GM18858 (cell line): Measurements from ENCODE around the gene TTC9.
"Not testable (repeated sequence)": the region's sequence is repeated elsewhere in the genome, so short reads cannot be mapped to it uniquely, and the experiment has no call there.

Experiments used
- ATAC-seq: cut with Tn5 transposase; IDR thresholded peaks from one replicate; pipeline ENCODE4 v1.9.1; 2021; ENCODE audit not compliant: unreplicated experiment

TTC9 gene

DNA sequence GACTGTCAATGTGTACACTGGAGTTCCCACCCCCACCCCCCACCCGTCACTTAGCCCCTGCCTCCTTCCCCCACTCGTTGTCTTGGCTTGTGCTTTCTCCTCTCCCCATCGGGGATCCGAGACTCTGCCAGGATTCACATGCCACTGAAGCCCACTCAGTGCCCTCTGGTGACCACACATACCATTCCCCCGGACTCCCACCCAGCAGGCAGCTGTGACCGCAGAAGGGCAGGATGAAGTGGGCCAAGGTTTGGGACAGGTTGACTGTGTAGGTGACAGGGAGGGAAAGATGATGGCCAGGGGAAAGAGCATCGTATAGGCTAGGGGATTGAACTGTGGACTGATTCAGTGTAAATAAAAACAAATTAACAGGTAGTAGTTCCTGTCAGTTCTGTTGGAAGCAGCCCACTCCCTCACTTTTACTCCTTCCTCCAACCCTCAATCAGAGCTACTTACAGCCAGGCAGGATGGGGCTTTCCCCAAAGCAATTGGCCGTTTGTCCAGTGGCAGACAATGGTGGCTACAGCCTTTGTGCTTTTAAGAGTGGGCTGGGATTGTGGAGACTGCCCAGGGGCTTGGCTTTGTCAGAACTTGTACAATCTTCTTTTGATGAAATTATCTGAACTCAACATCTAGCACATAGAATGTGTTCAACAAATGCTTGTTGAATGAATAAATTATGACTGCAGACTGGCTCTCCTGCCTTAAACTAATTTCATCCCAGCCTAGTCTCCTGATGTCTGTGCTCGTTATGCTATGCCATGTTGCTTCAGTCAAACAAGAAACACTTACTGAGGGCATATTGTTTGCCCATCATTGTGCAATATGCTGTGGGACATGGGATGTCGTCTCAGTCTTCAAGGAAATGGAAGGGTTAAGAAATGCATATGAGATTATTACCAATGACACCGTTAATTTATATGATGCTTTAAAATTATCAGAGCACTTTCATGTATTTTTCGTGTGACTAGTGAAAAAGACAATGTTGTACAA lies 30.2 kb downstream of the TTC9 start:
- no peak for ATAC-seq

GRCh38 chr14:70677341-70677740 lies 35.6 kb downstream of the TTC9 start:
- no peak for ATAC-seq

DNA sequence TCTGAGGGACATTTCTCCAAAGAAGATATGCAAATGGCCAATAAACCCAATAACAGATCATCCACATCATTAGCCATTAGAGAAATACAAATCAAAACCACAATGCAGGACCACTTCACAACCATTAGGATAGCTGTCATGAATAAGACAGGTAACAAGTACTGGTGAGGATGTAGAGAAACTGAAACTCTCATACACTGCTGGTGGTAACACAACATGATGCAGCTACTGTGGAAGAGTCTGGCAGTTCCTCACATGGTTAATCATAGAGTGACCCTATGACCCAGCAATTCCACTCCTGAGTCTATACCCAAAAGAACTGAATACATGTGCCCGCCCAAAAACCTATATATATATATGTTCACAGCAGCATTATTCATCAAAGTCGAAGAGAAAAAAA lies 39.0 kb downstream of the TTC9 start:
- ATAC-seq = no peak

DNA sequence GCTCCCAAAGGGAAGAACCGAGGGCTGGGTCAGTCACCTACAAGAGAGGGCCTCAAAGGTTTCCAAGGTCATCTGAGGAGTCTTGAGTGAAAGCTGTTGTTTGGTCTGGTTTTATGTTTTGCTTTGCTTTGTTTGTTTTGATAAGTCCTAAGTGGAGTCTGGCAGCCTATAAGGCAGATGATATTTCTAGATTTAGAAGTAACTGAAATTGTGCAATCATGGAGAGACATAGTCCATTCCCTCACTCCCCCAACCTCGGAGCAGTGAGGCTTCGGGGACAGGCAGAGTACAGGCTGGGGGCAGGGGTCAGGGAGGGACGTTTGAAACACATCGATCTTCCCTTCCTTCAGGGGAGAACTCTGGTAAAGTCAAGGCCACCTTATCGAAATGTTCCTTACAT lies 42.3 kb downstream of the TTC9 start:
- ATAC-seq = no peak

DNA sequence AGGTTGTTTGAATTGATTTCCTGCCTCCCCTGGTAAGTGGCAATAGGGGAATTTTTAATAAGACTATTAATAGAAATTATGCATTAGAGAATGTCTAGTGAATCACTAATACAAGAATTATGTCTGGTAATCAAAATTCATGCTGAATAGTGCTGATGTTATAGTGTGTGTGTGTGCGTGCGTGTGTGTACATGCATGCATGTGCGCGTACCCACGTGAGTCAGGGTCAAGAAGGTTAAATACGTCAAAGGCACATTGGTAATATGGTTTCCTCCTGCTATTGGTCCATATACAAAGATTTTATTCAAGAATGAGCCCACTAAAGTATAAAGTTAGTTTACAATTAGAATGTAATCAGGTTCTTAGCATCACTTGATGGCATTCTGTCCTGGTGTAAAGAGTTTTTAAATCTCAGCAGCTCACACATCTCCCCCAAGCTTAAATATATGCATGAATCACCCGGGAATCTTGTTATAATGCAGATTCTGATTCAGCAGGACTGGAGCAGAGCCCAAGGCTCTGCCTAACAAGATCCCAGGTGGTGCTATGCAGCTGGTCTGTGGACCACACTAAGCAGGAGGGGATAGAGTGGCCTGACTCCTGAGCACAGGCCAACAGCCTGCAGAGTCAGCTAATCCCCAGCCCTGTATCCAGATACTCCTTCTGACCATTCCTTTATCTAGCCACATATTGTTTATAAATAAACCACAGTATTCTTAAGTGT lies 43.9 kb downstream of the TTC9 start:
- ATAC-seq = no peak

DNA sequence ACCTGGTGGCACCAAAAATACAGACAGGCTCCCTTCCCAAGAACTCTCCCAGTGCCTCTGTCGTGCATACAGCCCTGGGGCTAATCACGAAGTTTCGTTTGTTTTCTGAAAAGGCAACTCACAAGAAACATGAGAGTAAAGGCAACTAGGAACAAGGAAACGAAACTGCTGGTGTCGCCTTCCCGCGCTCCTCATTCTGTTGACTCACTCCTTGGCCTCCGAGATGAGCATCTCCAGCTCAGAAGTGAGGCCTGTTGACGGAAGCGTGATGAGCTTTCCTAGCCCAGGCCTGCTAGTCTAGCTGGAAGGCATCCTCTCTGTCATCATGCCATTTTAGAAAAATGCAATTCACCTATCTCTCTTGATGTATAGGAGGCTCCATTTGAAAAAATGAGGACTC lies 50.5 kb downstream of the TTC9 start:
- ATAC-seq = no peak

DNA sequence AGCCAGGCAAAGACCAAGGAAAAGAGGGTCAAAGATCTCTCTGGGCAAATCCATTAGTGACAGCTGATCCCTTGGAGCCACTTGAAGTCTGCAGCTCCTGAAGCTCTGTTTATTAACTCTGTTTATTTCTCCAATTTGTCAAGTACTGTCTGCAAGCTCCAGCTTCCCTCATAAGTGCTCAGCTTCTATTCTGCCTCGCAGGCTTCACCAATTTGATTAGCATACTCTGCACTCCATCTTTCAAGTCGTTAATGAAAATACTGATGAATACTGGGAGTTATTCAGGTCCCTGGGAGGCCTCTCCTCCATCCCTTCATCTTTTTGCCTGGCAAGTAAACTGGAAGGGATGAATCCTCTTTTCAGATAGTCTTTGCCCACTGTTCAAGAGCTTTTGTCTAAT lies 54.3 kb downstream of the TTC9 start:
- no peak for ATAC-seq

- ATAC-seq = no peak
Measured at GRCh38 chr14:70697701-70698100, 56.0 kb downstream of the TTC9 start.

DNA sequence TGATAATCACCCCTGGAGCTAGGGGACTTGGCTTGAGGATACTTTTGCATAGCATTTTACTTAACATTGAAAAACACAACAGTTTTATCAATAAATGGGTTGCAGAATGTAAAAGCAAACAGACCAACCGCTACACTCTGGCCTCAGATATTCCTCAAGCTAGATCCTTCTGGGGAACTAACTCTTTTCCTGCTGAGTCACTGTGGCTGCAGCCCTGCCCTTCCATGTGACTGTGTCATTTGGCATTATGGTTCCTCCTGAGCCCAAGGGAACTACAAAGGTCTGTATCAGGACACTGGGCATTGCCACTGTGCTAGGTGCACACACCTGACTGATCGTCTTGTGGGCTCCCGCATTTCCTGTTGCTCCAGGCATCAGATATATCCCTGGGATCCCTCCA lies 56.6 kb downstream of the TTC9 start:
- no peak for ATAC-seq

GRCh38 chr14:70699646-70700045 lies 57.9 kb downstream of the TTC9 start:
- no peak for ATAC-seq

DNA sequence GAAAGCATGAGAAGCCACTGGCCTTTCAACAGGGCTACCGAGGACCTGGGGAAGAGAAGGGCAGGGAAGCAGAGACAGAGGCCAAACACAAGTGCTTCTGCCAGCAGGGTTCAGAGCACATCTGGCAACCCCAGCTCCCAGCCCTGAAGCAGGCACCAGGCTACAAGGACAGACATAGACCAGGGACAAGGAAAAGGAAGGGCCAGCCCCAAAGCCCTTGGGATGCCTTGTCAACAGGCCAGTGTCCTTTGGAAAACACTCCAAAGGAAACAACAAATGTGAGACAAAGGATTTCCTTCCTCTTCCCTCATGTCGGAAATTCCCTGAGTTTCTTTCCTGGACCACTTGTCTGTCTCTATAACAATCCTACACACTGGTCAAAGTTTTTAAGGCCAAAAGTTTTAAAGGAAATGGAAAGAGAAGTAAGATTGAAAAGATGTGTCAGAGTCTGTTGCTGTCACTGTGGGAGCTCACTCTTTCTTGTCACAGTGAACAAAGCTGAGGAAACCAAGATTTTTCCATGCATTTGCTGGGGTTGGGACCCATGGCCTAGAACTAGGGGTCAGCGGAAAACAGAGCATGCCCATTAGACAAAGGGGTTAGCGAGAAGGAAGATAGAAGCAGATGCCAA lies 59.4 kb downstream of the TTC9 start:
- ATAC-seq = no peak

DNA sequence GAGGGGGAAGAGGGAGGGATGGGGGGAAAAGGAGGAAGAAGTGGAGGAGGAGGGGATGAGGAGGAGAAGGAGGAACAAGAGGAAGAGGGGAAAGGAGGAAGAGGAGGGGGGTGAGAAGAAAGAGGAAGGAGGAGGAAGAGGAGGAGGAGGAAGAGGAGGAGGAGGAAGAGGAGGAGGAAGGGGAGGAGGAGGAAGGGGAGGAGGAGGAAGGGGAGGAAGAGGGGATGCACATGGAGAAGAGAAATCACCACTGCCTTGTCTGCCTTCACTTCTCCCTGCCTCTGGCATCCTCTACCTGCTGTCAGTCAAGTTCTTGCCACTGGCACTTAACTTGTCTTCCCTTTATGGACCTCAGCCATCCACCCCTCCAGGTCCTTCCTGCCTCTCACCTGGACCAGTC lies 59.9 kb downstream of the TTC9 start:
- ATAC-seq = no peak

DNA sequence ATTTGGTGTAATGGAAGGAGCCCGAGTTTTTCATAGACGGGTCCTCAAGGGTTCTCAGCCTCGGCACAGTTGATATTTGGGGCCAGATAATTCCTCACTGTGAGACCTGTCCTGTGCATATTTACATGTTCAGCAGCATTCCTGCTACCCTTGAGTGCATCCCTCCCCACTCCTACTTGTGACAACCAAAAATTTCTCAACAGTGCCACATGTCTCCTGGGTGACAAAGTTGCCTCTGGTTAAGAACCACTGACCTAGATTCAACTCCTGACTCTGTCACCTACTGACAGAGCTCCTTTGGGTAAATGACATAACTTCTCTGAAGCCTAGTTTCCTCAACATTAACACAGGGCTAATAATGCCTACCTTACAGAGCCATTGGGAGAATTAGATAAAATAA lies 60.4 kb downstream of the TTC9 start:
- ATAC-seq = no peak

DNA sequence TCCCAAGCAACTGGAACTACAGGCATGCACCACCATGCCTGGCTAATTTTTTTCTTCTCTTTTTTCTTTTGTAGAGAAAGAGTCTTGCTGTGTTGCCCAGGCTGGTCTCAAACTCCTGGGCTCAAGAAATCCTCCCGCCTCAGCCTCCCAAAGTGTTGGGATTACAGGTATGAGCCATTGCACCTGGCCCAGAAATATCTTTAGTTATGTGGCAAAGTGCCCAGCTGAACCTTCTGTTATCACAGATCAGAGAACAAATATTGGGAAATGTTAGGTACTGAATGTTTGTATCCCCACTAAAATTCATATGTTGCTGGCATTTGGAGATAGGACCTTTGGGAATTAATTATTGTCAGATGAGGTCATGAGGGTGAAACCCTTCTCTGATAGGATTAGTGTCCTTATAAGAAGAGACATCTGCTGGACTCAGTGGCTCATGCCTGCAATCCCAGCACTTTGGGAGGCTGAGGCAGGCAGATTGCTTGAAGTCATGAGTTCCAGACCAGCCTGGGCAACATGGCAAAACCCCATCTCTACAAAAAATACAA lies 62.0 kb downstream of the TTC9 start:
- not testable (repeated sequence) for ATAC-seq

GRCh38 chr14:70704960-70705359 lies 63.2 kb downstream of the TTC9 start:
- no peak for ATAC-seq

GRCh38 chr14:70706177-70706576 lies 64.5 kb downstream of the TTC9 start:
- ATAC-seq = no peak

- ATAC-seq = peak; percentile 72
Measured at GRCh38 chr14:70707138-70708038, 65.7 kb downstream of the TTC9 start.

- ATAC-seq = no peak
Measured at GRCh38 chr14:70708717-70709570, 67.2 kb downstream of the TTC9 start.

DNA sequence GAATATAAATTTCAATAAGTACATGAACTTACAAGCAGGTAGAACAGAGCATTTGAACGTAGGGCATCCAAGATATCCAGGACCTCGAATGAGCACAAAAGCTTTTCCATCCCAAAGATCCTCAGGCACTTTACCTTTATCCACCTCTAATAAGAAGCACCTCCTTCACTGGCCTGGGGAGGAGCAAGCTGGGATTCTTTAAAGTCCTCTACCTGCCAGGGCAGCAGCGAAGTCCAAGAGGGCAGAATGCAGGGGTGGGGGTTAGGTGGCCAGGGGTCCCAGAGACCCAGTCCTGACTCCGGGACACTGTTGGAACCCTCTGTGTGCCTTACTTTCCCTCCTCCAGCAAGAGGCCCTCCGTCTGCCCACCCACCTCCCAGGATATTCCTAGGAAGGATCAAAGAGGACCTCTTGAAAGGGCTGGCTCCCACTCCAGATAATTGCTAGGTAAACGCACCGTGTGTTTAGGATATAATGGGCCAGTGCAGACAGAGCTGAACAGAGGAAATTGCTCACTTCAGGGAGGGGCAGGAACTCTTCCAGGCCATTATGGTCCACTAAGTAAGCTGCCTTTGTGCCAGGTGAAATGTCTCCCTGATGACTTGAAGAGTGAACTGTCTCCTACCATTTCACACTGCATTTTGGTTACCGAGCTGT lies 68.1 kb downstream of the TTC9 start:
- no peak for ATAC-seq
